DOHH2 (cell line): Measurements from ENCODE around the gene ZNF778.

ENCODE experiments used
- H3F3A ChIP-seq: fragments of 200-600 bp; sonication (generic), shearing (Covaris generic); 2 replicates; pipeline ENCODE4 v1.6.0; 2016; ENCODE audit warnings: antibody characterized with exemption, mild to moderate bottlenecking; ENCODE audit not compliant: control insufficient read depth, insufficient read depth
- H3K27ac ChIP-seq: fragments of 200-600 bp; sonication (generic); 2 replicates; pipeline ENCODE4 v1.5.1; 2014; ENCODE audit warnings: low read depth, mild to moderate bottlenecking, low read length, moderate library complexity
- H3K27me3 ChIP-seq: fragments of 200-600 bp; sonication (generic); 2 replicates; pipeline ENCODE4 v1.6.1; 2014; ENCODE audit warnings: mild to moderate bottlenecking, low read length, mixed read lengths; ENCODE audit not compliant: control insufficient read depth
- H3K36me3 ChIP-seq: fragments of 200-600 bp; sonication (generic); 2 replicates; pipeline ENCODE4 v1.6.1; 2014; ENCODE audit warnings: mild to moderate bottlenecking, low read length, moderate library complexity, mixed read lengths; ENCODE audit not compliant: control insufficient read depth
- H3K4me1 ChIP-seq: fragments of 200-600 bp; sonication (generic); 2 replicates; pipeline ENCODE4 v1.6.1; 2014; ENCODE audit warnings: mild to moderate bottlenecking, low read length, mixed read lengths; ENCODE audit not compliant: control insufficient read depth
- H3K4me2 ChIP-seq: fragments of 200-600 bp; sonication (generic); 2 replicates; pipeline ENCODE4 v1.6.0; 2014; ENCODE audit warnings: mild to moderate bottlenecking, low read length, moderate library complexity
- H3K4me3 ChIP-seq: fragments of 200-600 bp; sonication (generic); 2 replicates; pipeline ENCODE4 v1.5.1; 2014; ENCODE audit warnings: mild to moderate bottlenecking, low read length, mixed read lengths
- H3K79me2 ChIP-seq: fragments of 200-600 bp; sonication (generic); 2 replicates; pipeline ENCODE4 v1.6.1; 2014; ENCODE audit warnings: mild to moderate bottlenecking, low read length, mixed read lengths; ENCODE audit not compliant: control insufficient read depth
- H3K9me2 ChIP-seq: fragments of 200-600 bp; sonication (generic); replicated peaks from 2 replicates; pipeline ENCODE4 v1.6.1; 2014; ENCODE audit warnings: mild to moderate bottlenecking, low read length, mixed read lengths; ENCODE audit not compliant: control insufficient read depth
- H3K9me3 ChIP-seq: fragments of 200-600 bp; sonication (generic); 2 replicates; pipeline ENCODE4 v1.6.1; 2014; ENCODE audit warnings: antibody characterized with exemption, low read length, mixed read lengths; ENCODE audit not compliant: control insufficient read depth, insufficient read depth
- H4K20me1 ChIP-seq: fragments of 200-600 bp; sonication (generic); 2 replicates; pipeline ENCODE4 v1.6.0; 2014; ENCODE audit warnings: low read depth, mild to moderate bottlenecking, antibody characterized with exemption, low read length, moderate library complexity; ENCODE audit not compliant: control insufficient read depth, insufficient read depth
- EZH2phosphoT487 ChIP-seq: fragments of 200-600 bp; sonication (generic); IDR thresholded peaks from 2 replicates; pipeline ENCODE4 v1.6.1; 2017; ENCODE audit warnings: borderline replicate concordance, mild to moderate bottlenecking, antibody characterized with exemption, low read length, moderate library complexity, mixed read lengths
- TF ChIP-seq, protein P1 (sequence below): fragments of 200-600 bp; sonication (generic); IDR thresholded peaks from one replicate; pipeline ENCODE4 v1.5.1; 2014; ENCODE audit warnings: antibody characterized with exemption, mild to moderate bottlenecking, low read depth, low read length; ENCODE audit not compliant: poor library complexity, severe bottlenecking

Gene ZNF778

DNA sequence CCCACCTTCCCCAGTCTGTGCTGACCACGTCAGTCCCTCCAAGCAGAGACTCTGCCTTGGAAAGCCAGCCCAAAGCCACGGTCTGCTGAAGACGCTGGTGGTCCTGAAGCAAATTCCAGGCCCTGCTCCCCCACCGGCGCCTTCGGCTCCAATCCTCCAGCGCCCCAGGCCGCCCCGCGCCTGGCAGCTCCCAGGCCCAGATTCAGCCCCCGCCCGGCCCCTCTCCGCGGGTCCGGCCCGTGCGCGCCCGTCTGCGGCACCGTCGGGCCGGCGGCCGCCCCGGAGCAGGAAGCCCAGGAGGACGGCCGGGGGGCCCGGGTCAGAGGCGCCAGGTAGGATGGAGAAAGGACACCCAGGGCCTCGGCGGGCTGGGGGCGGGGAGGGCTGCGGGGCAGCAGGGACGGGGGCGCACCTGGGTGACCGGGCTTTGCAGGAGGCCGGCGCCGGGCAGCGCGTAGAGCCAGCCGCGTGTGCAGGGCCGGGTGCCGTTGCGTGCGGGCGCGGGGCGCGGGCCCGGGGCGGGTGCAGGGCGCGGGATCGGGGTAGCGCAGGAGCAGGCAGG is 16.6 kb upstream of the ZNF778 start:
- H3K79me2 ChIP-seq = no peaks in the 10 kb centered on the region
- TF ChIP-seq, protein P1, sequence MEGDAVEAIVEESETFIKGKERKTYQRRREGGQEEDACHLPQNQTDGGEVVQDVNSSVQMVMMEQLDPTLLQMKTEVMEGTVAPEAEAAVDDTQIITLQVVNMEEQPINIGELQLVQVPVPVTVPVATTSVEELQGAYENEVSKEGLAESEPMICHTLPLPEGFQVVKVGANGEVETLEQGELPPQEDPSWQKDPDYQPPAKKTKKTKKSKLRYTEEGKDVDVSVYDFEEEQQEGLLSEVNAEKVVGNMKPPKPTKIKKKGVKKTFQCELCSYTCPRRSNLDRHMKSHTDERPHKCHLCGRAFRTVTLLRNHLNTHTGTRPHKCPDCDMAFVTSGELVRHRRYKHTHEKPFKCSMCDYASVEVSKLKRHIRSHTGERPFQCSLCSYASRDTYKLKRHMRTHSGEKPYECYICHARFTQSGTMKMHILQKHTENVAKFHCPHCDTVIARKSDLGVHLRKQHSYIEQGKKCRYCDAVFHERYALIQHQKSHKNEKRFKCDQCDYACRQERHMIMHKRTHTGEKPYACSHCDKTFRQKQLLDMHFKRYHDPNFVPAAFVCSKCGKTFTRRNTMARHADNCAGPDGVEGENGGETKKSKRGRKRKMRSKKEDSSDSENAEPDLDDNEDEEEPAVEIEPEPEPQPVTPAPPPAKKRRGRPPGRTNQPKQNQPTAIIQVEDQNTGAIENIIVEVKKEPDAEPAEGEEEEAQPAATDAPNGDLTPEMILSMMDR = no peak
- no peak for TF ChIP-seq EZH2phosphoT487
- H3K27ac ChIP-seq = no peak overlapping the region
- no peaks in the 10 kb centered on the region for H3K27me3 ChIP-seq
- H3K4me1 ChIP-seq = no peaks in the 10 kb centered on the region
- H3K4me2 ChIP-seq = no peak overlapping the region
- H3K9me3 ChIP-seq = no peaks in the 10 kb centered on the region
- no peaks in the 10 kb centered on the region for H3F3A ChIP-seq
- no peaks in the 10 kb centered on the region for H3K36me3 ChIP-seq
- H3K4me3 ChIP-seq = no peak overlapping the region
- no peaks in the 10 kb centered on the region for H4K20me1 ChIP-seq
- no peaks in the 10 kb centered on the region for H3K9me2 ChIP-seq

DNA sequence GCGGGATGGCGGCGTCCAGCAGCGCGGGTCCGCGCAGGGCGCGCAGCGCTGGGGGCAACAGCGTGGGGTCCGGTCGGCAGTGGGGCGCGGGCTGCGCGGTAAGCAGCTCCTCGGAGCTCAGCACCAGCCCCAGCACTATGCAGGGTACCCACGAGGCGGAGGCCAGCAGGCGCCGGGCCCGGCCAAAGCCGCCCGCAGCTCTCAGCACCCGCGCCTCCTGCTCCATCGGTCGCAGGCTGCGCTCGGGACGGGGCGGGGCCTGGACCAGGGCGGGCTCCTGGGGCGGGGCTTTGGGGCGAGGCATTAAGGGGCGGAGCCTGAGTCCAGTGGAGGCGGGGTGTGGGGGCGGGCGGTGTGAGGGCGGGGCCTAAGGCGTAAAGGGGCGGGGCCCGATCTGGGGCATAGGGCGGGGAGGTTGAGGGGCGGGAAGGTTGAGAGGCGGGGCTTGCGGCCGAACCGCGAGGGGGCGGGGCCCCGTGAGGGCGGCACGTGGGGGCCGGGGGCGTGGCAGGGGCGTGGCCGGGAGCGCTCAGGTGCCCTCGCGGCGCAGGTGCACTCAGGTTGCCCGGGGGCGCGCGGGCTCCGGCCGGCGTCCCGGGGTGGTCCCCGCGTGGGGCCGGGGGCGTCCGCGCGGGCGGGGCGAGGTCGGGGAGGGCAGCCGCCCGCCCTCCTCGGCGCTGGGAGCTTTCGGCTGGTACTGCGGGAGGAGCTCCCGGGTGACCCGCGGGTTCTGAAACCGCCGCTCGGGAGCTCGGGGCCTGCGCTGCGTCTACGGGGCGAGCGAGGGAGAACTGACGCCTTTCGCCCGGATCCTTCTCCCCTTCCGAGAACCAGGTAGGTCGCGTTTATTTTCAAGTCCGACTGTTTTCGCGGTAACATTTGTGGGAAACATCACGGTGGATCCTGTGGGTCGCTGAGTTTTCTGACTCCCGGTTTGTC is 15.8 kb upstream of the ZNF778 start:
- H3F3A ChIP-seq = no peaks in the 10 kb centered on the region
- H3K9me3 ChIP-seq = no peaks in the 10 kb centered on the region
- H3K27me3 ChIP-seq = no peaks in the 10 kb centered on the region
- H3K9me2 ChIP-seq = no peaks in the 10 kb centered on the region
- H3K4me1 ChIP-seq = no peaks in the 10 kb centered on the region
- no peaks in the 10 kb centered on the region for H3K36me3 ChIP-seq
- H3K4me2 ChIP-seq = no peak overlapping the region
- no peaks in the 10 kb centered on the region for H3K79me2 ChIP-seq
- H3K4me3 ChIP-seq = no peak overlapping the region
- no peaks in the 10 kb centered on the region for H4K20me1 ChIP-seq
- H3K27ac ChIP-seq = no peak overlapping the region
- TF ChIP-seq, protein P1 = no peak
- no peak for TF ChIP-seq EZH2phosphoT487

DNA sequence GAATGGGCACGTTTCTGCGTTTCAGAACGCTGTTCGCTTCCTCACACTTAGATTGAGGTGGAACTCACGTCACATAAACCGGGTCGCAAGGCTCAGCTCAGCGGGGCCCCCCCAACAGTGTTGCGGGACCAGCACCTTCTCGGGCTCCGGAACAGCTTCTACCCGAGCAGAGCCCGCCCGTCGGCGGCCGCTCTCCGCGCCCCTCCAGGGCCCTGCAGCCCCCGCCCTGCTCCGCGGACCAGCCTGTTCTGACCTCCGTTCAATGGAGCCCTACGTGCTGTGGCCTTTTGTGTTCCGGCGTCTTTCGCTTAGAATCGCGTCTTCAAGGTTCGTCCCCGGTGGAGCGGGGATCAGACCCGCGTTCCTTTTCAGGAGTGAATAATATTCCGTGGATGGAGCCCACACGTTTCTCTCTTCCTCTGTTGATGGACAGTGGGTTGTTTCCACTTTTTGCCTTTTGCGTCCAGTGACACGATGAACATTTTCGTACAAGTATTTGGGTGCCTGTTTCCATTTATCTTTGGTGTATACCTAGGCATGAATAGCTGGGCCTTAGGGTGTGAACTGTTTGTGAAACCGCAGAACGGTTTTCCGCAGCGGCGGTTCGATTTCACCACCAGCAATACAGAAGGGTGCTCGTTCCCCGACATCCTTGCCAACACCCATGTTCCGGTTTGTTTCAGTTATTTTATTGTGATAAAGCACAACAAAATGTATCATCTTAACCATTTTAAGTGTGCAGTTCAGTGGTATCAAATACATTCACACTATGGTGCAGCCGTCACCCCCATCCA is 14.9 kb upstream of the ZNF778 start:
- Histone ChIP-seq H3K9me3 (no peaks in the 10 kb centered on the region), H3F3A (no peaks in the 10 kb centered on the region), H3K27me3 (no peaks in the 10 kb centered on the region), H3K27ac (no peak overlapping the region), H3K36me3 (no peaks in the 10 kb centered on the region), H3K4me3 (no peak overlapping the region), H3K4me2 (no peak overlapping the region), H3K4me1 (no peaks in the 10 kb centered on the region), H3K9me2 (no peaks in the 10 kb centered on the region), H4K20me1 (no peaks in the 10 kb centered on the region), H3K79me2 (no peaks in the 10 kb centered on the region)
- no peak for TF ChIP-seq EZH2phosphoT487
